A673 (cell line): ENCODE measurements around the gene UPF3A. TPM values are rescaled to one million over a fixed set of nuclear protein-coding genes. Genes with fewer than 3 reads are reported as not detected.

ENCODE experiments used
- BruUV-seq: library from RNA; stranded (reverse); fragments of 400-500 nt; replicated peaks from 2 replicates; lab custom pipeline; 2021; lab: Mats Ljungman, UMichigan
- CTCF ChIA-PET: fragments of 300-600 bp; sonication (Branson Sonifier 250); formaldehyde crosslinking; loops from one replicate; lab custom pipeline; 2022; ENCODE audit warnings: antibody characterized with exemption; lab: Charles Lee
- POLR2A ChIA-PET: fragments of 300-600 bp; sonication (Branson Sonifier 250); formaldehyde crosslinking; loops from one replicate; lab custom pipeline; 2022; ENCODE audit warnings: antibody characterized with exemption; ENCODE audit not compliant: low non-redundant PET; lab: Charles Lee
- DNase-seq: peaks from one replicate; pipeline ENCODE4 v3.0.0-alpha.2; 2015; ENCODE audit warnings: low spot score
- H3K27ac ChIP-seq: fragments of 200-600 bp; sonication (generic); 2 replicates; pipeline ENCODE4 v1.5.1; 2016; ENCODE audit warnings: mixed run types, low read depth, mild to moderate bottlenecking, mixed read lengths, antibody characterized with exemption, low read length; ENCODE audit not compliant: poor library complexity, severe bottlenecking
- H3K27me3 ChIP-seq: fragments of 200-600 bp; sonication (generic); replicated peaks from 2 replicates; pipeline ENCODE4 v1.6.1; 2017; ENCODE audit warnings: mixed run types, low read depth, mild to moderate bottlenecking, mixed read lengths, antibody characterized with exemption, low read length; ENCODE audit not compliant: insufficient read depth, poor library complexity
- H3K36me3 ChIP-seq: fragments of 200-600 bp; sonication (generic); 2 replicates; pipeline ENCODE4 v1.6.1; 2016; ENCODE audit warnings: mixed run types, mild to moderate bottlenecking, mixed read lengths, antibody characterized with exemption, low read length; ENCODE audit not compliant: insufficient read depth, poor library complexity, severe bottlenecking
- H3K4me1 ChIP-seq: fragments of 200-600 bp; sonication (generic); 2 replicates; pipeline ENCODE4 v1.6.1; 2017; ENCODE audit warnings: mixed run types, mild to moderate bottlenecking, mixed read lengths, antibody characterized with exemption, low read length; ENCODE audit not compliant: insufficient read depth, poor library complexity, severe bottlenecking
- H3K4me3 ChIP-seq: fragments of 200-600 bp; sonication (generic); 2 replicates; pipeline ENCODE4 v1.5.1; 2016; ENCODE audit warnings: low read depth, mixed run types, mild to moderate bottlenecking, mixed read lengths, low read length; ENCODE audit not compliant: poor library complexity, severe bottlenecking
- H3K9me3 ChIP-seq: fragments of 200-600 bp; sonication (generic); 2 replicates; pipeline ENCODE4 v1.6.1; 2016; ENCODE audit warnings: mixed run types, low read depth, mild to moderate bottlenecking, mixed read lengths, antibody characterized with exemption, low read length; ENCODE audit not compliant: poor library complexity, severe bottlenecking
- CTCF ChIP-seq: fragments of 300-800, 200-600 bp; sonication (generic); conservative IDR thresholded peaks from 2 replicates; pipeline ENCODE4 v1.5.1; 2017; ENCODE audit warnings: low read depth, mild to moderate bottlenecking, antibody characterized with exemption, low read length, moderate library complexity, mixed read lengths
- EZH2 ChIP-seq: fragments of 200-600 bp; sonication (generic); IDR thresholded peaks from 2 replicates; pipeline ENCODE4 v1.6.1; 2017; ENCODE audit warnings: borderline replicate concordance, low read depth, mild to moderate bottlenecking, mixed read lengths, antibody characterized with exemption, low read length; ENCODE audit not compliant: poor library complexity, severe bottlenecking
- intact Hi-C: fragments of 100-400 bp; cut with micrococcal nuclease; formaldehyde crosslinking; loops from one replicate; pipeline ENCODE4 v1.10.0; 2022; ENCODE audit not compliant: unreplicated experiment
- total RNA-seq: library from RNA; stranded (reverse); gene quantifications from 2 replicates; pipeline ENCODE4 v1.2.3, GENCODE V29; 2021

Gene UPF3A
- total RNA-seq, 1 experiment from 2014 or later: 32.0 TPM

- CTCF ChIA-PET: no interaction called here
- peaks cover 76% of the 10 kb centered on the region for H3K36me3 ChIP-seq
- POLR2A ChIA-PET: no interaction called here
- no peaks in the 10 kb centered on the region for H3K4me1 ChIP-seq
- intact Hi-C loops: no loop called here
- no peaks in the 10 kb centered on the region for H3K9me3 ChIP-seq
- no peak overlapping the region for H3K4me3 ChIP-seq
- no TSS peak for BruUV-seq
- TF ChIP-seq CTCF: no peak
- H3K27ac ChIP-seq: no peak overlapping the region
- DNase-seq: no peak
- no peaks in the 10 kb centered on the region for H3K27me3 ChIP-seq
These were observed 24.9 kb upstream of the UPF3A start for GRCh38 chr13:114256547-114256946.

GRCh38 chr13:114257014-114257413 is 24.4 kb upstream of the UPF3A start:
- Histone ChIP-seq H3K4me1 (no peaks in the 10 kb centered on the region), H3K27ac (no peak overlapping the region), H3K36me3 (peaks cover 75% of the 10 kb centered on the region), H3K4me3 (no peak overlapping the region), H3K9me3 (no peaks in the 10 kb centered on the region), H3K27me3 (no peaks in the 10 kb centered on the region)
- no peak for DNase-seq
- no TSS peak for BruUV-seq
- intact Hi-C loops: no loop called here
- POLR2A ChIA-PET: no interaction called here
- CTCF ChIA-PET: no interaction called here
- TF ChIP-seq CTCF (no peak), EZH2 (no peak)

GRCh38 chr13:114258589-114258988 is 22.8 kb upstream of the UPF3A start:
- Histone ChIP-seq H3K27ac (no peak overlapping the region), H3K27me3 (no peaks in the 10 kb centered on the region), H3K36me3 (peaks cover 77% of the 10 kb centered on the region), H3K4me1 (no peaks in the 10 kb centered on the region), H3K9me3 (no peaks in the 10 kb centered on the region), H3K4me3 (no peak overlapping the region)
- intact Hi-C loops: no loop called here
- DNase-seq: no peak
- POLR2A ChIA-PET: interaction anchor here (0.6 kb wide), 1 partner anchor 9 kb away, joined by 3 read pairs; no protein-coding TSS in a partner anchor
- CTCF ChIA-PET: no interaction called here
- BruUV-seq: no TSS peak
- TF ChIP-seq EZH2 (no peak), CTCF (no peak)
